T-helper 2 cell (primary cell): ENCODE measurements around the gene KIAA1217.
"Not testable (repeated sequence)": the region's sequence is repeated elsewhere in the genome, so short reads cannot be mapped to it uniquely, and the experiment has no call there.

Source experiments
- DNase-seq, 5 experiments: peaks; one replicate each; pipeline versions ENCODE4 v3.0.0 to v3.0.0-alpha.2; 2012 to 2022

KIAA1217 gene

DNA sequence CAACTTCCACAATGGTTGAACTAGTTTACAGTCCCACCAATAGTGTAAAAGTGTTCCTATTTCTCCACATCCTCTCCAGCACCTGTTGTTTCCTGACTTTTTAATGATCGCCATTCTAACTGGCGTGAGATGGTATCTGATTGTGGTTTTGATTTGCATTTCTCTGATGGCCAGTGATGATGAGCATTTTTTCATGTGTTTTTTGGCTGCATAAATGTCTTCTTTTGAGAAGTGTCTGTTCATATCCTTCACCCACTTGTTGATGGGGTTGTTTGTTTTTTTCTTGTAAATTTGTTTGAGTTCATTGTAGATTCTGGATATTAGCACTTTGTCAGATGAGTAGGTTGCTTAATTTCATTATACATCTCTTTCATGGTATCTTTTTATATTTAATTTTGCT, 237.0 kb downstream of the KIAA1217 start:
- not testable (repeated sequence) for DNase-seq

DNA sequence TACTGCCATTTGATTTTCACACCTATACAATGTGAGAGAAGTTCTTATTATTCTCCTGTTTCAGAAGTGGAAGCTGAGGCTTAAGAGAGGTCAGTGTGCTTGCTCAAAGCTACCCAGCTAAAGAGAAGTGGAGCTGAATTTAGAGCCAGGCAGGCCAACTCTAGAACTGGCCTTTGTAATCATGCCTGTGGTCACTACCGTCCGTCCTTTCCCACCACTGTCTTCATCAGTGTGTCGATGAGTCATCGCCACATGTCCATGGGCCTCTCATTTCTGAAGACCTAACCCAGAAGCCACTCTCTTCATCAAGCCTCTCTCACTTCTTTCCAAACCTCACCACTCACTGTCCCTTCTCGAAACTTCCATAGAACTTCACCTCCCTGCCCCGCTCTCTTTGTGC, 237.8 kb downstream of the KIAA1217 start:
- no peak for DNase-seq

DNA sequence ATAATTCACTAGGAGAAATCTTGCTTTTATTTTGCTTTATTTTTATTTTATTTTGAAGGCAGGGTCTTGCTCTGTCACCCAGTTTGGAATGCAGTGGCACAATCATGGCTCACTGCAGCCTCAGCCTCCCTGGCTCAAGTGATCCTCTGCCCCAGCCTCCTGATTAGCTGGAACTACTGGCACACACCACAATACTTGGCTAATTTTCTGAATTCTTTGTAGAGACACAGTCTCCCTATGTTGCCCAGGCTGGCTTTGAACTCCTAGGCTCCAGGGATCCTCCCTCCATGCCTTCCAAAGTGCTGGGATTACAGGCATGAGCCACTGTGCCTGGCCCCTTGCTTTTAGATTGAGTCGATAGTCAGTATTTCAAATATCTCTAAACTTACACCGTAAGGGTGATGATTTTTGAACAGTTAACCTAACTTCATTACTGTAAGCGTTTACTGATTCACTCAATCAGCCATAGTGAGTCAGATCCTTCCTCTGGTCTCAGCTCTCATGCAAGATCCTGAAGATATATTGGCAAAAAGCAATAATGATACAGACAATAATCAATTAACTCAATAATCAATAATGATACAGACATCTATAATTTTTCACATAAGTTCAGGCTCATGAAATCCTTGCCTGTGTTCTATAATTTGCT, 239.5 kb downstream of the KIAA1217 start:
- no peak for DNase-seq

DNA sequence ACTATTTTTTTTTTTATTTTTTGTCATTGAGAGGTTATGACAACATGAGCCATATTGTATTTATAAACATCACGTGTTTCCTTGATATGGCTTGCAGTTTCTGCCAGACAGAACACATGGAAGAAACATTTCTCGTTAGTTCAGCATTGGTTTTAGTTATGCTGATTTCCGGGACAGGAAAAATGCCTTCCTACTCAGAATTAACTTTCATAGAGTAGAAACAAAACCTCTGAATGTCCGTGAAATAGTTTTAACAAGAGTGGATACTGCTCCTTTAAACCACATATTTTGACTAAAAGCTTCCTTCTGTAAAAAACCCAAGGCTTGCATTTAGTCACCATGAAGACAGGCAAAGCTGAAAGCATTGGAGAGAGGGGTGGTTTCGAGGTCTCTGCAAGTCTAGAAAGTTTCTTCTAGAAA, 240.4 kb downstream of the KIAA1217 start:
- no peak for DNase-seq

DNA sequence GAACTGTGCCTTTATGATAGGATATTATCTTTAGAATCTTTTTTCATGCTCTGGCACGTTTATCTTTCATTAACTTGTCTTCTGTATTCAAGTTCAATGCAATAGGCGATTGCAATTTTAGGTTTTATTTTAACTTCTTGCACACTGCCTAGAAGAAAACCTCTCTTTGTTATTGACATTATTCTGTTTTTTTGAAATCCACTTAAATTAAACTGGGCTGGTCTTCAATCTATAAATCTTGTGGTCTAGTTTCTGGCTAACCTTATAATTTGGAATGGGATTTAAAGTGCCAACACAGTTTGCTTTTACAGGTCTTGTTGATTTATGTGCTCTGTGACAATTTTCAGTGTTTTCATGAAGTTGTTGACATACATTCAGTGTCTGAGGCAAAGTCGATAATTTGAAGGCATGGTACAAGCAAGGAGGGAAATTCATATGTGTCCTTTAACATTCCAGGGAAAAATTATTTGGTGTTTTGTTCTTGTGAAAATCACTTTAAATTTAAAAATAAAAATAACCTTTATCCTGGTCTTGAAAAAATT, 240.9 kb downstream of the KIAA1217 start:
- no peak for DNase-seq

DNA sequence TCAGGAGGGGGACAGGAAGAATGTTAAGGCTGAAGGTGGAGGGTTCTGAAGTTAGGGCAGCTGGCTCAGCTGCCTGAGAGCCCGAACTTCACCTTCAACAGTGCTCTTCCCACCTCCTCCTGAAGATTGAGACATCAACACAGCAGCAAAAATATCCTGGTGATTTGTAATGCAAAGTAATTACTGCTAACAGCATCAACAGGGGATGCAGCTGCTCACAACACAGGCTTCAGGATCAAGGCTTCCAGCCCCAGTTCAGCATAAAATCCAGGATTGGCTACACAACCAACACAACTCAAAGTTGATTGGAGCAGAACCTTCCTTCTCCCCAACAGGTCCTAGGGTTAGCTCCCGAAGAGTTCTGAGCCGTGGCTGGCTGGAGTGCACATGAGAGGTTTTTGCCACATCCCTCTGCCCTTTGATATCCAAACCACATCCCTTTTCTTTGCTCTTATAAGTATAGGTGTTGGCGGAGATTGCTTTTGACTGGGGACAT, 242.4 kb downstream of the KIAA1217 start:
- peak in 2 of 5 experiments; percentile 5 to 11 for DNase-seq

DNA sequence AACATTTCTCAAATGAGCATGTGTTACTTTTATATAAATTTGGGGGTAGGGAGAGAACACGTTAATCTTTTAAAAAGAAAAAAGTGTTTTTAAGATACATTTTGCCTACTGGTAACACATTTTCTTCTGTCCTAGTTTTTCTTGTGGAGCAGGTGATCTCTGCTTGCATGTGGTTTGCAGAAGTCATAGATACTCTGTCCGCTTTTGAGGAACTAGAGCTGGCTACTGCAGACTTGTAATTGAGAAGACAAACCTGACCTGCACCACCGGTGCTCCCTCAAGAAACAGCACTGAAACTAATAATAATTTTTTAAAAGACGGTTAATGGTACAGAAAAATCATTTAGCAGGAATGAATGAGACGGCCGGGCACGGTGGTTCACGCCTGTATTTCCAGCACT, 243.1 kb downstream of the KIAA1217 start:
- DNase-seq, result no peak

DNA sequence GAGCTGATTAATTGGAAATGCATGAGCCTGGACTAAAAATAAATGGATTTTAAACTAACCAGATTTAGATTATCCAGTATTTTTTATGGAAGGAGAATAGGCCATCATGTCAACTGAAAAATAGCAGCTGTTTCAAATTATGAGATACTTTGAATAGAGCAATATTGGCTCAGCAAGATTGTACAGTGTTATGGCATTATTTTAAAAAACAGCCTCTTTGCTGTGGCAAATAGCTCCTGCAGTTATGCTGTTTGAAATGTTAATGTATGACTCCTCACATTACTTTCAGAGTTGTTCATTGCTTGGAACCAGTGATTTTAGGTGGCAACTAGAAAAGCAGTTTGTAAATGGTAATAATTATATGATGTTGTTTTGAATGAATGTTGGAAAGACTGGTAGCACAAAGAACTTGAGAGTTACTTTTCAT, 244.5 kb downstream of the KIAA1217 start:
- no peak for DNase-seq

DNA sequence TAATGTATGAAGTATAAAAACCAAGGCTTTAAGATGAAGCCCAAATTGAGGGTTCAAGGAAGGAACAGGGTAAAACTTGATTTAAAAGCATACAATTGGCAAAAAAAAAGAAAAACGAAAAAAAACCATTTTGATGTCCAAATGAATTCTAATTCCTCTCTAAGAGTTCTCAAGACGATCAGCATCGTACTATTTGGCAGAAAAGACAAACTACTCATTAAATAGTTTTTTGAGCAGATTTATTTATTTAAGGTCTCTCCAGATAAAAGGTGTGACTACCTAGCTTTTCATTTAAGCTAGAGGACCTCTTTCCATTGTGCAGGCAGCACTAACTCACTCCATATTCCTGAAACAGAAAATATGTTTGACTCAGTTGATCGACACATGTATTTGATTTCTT, 245.0 kb downstream of the KIAA1217 start:
- no peak for DNase-seq

DNA sequence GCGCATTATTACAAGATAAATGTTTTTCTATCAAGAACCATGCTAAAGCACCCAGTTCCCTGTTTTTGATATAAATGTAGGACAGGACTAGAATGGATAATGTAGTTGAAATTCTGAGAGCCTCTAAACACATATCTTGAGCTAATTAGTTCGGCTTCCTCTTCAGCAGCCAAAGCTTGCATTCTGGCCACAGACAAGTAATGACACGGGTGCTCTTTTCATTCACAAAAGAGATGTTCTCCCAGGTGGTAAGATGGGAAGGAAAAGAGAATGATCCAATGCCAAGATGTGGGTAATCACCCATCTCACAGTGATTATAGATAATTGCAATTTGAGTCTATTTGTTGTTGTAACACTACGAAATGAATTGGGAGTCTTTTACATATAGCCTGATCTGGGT, 246.5 kb downstream of the KIAA1217 start:
- DNase-seq, result no peak

DNA sequence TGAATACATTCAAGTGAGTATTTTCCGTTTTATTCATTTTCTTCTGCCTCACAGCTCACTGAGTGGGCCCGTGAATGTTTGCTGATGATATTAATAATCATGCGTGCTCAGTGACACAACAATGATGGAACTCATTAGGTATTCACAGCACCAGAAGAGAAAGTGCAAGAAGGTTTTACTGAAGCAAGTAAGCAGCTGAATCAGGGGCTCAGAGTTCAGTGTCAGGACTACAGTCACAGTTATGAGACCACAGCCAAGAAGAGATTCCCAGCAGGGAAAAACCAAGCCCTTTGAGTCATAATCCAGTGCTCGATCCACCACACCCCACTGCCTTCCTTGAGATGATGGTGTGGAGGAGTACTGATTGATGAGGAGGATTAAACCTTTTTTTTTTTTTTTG, 247.4 kb downstream of the KIAA1217 start:
- no peak for DNase-seq

DNA sequence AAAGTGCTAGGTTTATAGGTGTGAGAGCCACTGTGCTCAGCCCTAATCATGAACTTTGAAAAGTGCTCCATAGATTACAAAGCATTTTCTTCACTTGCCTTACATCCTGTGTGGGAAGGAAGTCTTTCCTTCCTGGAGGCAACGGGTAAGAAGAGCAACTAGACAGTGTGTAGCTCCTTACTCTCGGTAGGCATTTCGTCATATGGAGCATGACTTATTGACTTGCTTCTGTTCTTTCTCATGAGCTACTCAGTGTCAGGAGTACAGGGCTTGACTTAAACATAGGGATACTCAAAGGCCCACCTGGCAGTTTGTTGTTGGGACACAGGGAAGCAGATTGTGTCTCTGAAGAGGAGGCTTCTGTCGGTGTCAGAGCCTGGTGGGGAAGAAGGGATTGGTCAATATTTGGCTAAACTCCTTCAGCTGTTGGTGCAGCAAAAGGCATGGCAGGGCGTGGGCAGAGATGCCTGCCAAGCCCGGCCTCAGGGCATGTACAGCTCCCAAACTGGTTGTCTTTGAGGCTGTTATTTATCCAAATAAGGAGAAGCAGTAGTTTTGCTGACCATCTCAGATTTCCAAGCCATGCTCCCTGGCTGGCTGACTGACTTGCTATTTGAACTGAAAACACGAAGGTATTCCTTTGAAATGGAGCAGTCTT, 248.9 kb downstream of the KIAA1217 start:
- no peak for DNase-seq

DNA sequence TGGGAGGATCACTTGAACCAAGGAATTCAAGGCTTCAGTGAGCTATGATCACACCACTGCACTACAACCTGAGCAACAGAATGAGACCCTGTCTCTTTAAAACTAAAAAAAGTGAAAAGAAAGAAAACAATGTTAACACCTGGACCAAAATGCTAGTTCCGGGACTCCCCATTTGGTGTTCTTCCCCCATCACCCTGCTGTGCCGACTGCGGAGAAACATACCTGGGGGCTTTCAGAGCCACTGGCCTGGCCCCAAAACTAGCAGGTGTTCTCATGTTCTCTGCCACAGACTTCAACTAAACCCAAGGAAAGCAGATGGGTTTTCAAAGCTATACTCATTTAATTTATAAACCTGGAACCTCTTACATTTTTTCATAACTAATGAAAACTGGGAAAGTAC, 250.9 kb downstream of the KIAA1217 start:
- no peak for DNase-seq

DNA sequence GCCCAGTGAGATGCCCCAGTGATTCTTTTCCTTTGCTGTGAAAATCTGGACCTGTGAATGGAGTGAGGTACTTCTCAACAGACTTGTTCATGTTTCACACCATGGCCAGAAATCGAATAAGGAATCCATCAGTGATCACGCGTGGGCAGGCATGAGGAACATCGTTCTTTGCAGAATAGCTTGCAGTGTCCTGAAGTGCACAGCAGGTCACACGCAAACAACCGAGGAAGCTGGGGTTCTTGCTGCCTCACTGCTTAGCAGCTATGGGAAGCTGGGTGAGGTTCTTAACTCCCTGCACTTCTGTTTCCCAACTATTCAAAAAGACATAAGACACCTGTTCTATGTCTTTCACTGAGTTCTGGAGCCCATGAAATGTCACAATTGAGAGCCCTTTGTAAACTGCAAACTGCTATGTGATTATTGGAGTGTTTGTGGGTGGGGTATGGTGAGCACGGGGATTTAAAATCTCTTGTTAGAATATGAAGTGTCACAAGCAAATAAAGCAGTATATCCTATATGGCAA, 253.4 kb downstream of the KIAA1217 start:
- no peak for DNase-seq

DNA sequence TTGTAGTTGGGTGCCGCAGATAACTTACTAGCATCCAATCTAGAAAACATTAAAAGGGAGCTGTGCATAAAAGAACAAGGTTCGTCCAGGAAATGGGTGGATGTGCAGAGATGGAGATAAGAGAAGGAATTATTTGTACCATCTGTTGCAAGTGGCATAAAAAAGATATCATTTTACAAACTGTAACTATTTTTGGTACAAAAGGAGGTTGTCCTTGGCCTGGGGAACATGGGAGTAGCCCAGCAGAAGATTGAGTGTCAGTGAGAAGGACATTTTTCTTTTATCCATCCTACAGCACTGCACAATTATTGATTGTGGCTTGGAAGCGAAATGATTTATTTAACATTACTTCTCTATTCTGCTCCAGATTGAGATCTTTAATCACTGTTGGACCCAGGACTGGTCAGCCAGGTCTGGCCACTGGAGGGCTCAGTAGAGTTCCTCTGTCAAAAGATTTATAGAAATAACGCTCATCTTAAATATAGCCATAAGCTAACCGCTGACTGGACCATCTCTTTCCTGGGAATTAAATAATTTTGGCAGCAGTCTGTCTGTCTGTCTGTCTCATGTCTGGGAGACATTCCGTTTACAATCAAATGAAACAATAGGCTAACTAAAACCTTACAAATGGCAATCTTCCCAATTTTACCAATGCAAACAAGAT, 254.1 kb downstream of the KIAA1217 start:
- no peak for DNase-seq

DNA sequence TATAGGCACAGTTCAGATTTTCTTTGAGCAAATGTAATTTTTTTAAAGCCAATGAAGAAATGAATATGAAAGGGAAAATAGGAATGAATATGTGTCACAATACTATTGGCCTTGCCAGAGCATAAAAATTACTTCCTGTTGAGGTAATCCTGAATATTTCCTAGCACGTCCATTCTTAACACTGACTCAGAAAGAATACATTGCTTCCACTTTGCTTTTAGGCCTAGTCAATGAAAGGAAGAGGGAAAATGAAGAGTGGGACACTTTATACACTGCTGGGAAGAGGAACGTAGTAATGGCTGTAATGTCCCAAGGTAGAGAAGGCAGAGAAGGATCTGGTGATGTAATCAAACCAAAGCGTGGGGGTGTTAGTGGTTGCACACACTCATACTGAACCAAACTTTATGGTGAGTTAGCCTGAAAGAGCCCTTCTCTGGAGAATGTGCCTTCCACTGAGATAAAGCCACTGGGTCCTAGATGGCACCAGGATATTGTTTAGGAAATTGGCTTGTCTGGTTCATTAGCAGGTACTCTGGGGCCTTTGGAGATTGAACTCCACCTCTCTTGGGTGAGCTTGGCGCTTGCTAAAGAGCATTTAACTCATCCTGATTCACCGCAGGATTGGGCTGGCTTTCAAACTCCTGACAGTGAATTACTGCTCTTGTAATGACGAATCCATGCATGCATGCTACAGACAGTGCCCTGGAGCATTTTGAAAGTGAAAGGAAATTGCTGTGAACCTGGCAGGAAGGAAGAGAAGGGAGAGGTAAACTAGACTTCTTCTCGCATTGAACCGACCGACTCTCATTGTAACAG, 254.9 kb downstream of the KIAA1217 start:
- peak in 1 of 5 experiments; percentile 65 for DNase-seq

DNA sequence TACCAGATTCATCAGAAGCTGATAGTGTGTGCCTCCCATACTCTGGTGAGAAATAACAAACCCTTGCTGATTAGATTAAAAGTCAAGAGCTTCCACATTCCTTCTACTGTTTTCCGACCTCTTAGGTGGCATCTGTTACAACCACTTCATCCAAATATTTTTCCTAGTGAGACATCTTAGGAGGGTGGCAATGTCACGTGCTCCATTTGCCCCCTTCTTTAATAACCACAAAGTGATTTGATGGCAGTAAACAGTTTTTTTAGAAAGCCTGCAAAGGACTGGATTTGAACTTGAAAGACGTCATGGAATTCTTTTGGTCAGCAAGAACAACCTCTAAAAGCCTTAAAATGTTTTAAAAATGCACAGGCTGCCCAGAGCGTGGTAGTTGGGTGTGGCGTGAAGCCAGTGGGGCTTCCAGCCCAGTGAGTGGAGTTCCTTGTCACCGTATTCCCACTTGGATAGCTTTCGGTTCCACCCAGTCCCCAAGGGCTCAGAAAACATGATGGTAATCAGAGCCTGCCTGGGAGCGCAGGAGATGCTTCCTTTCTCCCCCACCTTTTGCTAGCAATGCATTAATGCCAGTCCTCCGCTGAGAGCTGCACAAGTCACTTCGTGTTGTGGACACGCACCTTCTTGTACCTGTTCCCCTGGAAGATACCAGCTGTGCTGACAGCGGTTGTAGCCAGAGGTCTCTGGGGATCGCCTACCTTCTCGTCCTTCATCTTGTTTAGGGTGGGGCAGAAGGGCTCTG, 256.4 kb downstream of the KIAA1217 start:
- DNase-seq, result no peak

DNA sequence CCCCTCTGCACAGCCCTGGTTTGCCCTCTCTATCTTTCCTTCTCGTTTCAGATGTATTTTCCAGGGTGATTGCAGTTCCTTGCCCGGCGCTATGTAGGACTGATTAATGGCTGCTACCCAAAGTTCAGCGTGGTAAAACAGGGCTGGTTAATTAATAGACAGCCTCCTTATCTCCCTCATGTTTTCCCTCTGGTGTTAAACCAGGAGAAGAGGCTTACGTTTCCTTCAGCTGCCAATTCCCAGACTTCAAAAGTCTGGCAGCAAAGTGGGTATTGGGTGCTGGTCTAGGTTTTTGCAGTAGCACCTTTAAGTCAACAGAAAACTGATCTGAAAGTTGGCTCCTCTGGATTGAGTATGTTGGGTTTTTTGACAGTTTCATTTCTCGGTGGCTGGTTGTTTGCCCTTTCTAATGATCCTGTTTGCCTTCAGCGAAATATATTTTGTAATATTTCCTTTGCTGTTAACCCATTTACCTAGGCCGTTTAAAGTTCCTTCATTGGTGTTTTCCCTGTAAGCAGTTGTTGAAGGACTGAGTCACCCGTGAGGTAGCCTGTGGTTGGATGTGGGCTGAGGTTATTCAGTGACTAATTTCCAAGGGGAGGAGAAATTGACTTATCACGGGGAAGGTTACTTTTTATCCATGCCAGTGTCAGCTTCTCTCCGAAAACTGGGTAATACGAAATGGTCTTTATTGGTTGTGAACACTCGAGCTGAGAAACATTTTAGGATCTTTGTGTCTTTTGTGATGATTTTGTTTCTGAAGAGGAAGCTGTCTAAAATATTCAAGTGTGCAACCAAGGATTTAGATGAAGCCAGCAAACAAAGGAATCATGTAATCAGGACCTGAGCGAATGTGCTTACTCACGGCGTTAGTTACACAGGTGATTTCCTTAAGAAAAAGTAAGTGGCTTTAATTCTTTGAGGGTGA, 257.2 kb downstream of the KIAA1217 start:
- peak in 3 of 5 experiments; percentile 24 to 56 (median 25) for DNase-seq

DNA sequence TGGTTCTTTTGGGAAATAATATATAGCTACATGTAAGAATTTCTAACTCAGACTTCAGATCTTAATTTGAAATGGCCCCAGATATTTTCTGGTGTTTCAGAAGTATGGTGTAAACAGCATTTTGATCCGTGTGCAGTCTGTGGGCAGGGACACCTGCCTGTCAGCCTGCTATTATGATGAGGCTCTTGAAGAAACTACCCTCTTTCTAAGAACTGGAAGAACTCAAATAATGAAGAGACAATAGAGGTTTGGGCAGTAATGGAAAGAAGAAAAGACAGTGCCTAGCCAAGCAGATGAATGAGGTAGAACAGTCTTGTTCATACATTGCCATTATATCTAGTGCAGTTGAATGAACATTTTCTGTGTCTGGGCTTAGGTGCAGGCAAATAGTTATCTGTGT, 258.2 kb downstream of the KIAA1217 start:
- DNase-seq, result no peak

DNA sequence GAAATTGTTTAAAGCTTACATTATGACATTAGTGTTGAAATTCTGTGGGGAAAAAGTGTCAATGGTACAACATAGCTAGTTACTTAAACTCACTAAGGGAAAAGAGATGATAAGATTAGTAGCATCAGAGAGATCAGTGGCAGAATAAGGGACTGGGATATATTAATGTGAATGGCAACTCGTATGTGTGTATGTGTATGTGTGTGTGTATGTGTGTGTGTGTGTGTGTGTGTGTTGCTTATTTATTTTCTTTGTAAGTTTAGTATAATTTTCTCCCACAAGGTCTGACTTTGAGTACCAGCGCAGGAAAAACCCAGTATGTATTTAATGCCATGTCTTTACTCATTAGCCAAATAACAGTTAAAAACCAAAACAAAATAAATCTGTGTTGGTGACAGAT, 258.7 kb downstream of the KIAA1217 start:
- DNase-seq, result no peak
